ENCODE measurements around the gene FBXO22. TPM values are rescaled to one million over a fixed set of nuclear protein-coding genes. Genes with fewer than 3 reads are reported as not detected.

Gene FBXO22
- total RNA-seq, 4 donors from 2014 or later: 9.9 to 16.7 (median 11.8) TPM

GRCh38 chr15:75929799-75930565 lies 26.3 kb downstream of the FBXO22 start:
- 68 to 76% methylated on average over 5 of the region's 5 CpGs for WGBS, 2 donors
- H3K27me3 ChIP-seq: no peaks in the 10 kb centered on the region
- no peak overlapping the region for H3K4me3 ChIP-seq
- H3K27ac ChIP-seq: no peak overlapping the region
- no peak for DNase-seq (ENCODE audit: low spot score in 2 of 2)
- H3K4me1 ChIP-seq: peaks cover 0 to 7% (median 0%) of the 10 kb centered on the region in 4 donors
- TF ChIP-seq EP300 (IDR thresholded peaks at IDR 0.05): no peak
- TF ChIP-seq CTCF (IDR thresholded peaks at IDR 0.05): no peak
- TF ChIP-seq POLR2A (IDR thresholded peaks at IDR 0.05): no peak
- peaks cover 0 to 52% (median 0%) of the 10 kb centered on the region in 3 donors for H3K36me3 ChIP-seq
- H3K9me3 ChIP-seq: no peaks in the 10 kb centered on the region

GRCh38 chr15:75930866-75931265 lies 27.2 kb downstream of the FBXO22 start:
- Histone ChIP-seq H3K9me3 (no peaks in the 10 kb centered on the region), H3K4me1 (peaks cover 0 to under 1% (median 0%) of the 10 kb centered on the region in 4 donors), H3K36me3 (peaks cover 0 to 58% (median 0%) of the 10 kb centered on the region in 3 donors), H3K27me3 (no peaks in the 10 kb centered on the region), H3K27ac (no peak overlapping the region), H3K4me3 (no peak overlapping the region)
- TF ChIP-seq CTCF (IDR thresholded peaks at IDR 0.05): no peak
- TF ChIP-seq POLR2A (IDR thresholded peaks at IDR 0.05): no peak
- no peak for TF ChIP-seq EP300 (IDR thresholded peaks at IDR 0.05)
- 92 to 94% methylated on average over 2 of the region's 2 CpGs for WGBS, 2 donors
- DNase-seq (ENCODE audit: low spot score in 2 of 2): no peak

GRCh38 chr15:75942464-75942863 lies 38.8 kb downstream of the FBXO22 start:
- Histone ChIP-seq H3K36me3 (peaks cover 0 to 5% (median 0%) of the 10 kb centered on the region in 3 donors), H3K4me1 (no peaks in the 10 kb centered on the region), H3K27me3 (no peaks in the 10 kb centered on the region), H3K9me3 (no peaks in the 10 kb centered on the region), H3K4me3 (no peak overlapping the region), H3K27ac (no peak overlapping the region)
- WGBS, 2 donors: 63 to 68% methylated on average over 3 of the region's 3 CpGs
- no peak for TF ChIP-seq POLR2A (IDR thresholded peaks at IDR 0.05)
- no peak for DNase-seq (ENCODE audit: low spot score in 2 of 2)

- TF ChIP-seq EP300 (IDR thresholded peaks at IDR 0.05) (no peak), POLR2A (IDR thresholded peaks at IDR 0.05) (no peak), CTCF (IDR thresholded peaks at IDR 0.05) (no peak)
- DNase-seq (ENCODE audit: low spot score in 2 of 2): no peak
- Histone ChIP-seq H3K27me3 (no peaks in the 10 kb centered on the region), H3K4me1 (no peaks in the 10 kb centered on the region), H3K36me3 (no peaks in the 10 kb centered on the region), H3K9me3 (no peaks in the 10 kb centered on the region), H3K27ac (no peak overlapping the region), H3K4me3 (no peak overlapping the region)
- 77 to 79% methylated on average over 5 of the region's 5 CpGs for WGBS, 2 donors
Observed at GRCh38 chr15:75943246-75943645, 39.6 kb downstream of the FBXO22 start.

- no peaks in the 10 kb centered on the region for H3K4me1 ChIP-seq
- no peaks in the 10 kb centered on the region for H3K9me3 ChIP-seq
- no peak for DNase-seq (ENCODE audit: low spot score in 2 of 2)
- TF ChIP-seq POLR2A (IDR thresholded peaks at IDR 0.05) (no peak), EP300 (IDR thresholded peaks at IDR 0.05) (no peak), CTCF (IDR thresholded peaks at IDR 0.05) (no peak)
- no peaks in the 10 kb centered on the region for H3K36me3 ChIP-seq
- WGBS, 2 donors: 43 to 65% methylated on average over 1 of the region's 1 CpG
- H3K27ac ChIP-seq: no peak overlapping the region
- H3K27me3 ChIP-seq: no peaks in the 10 kb centered on the region
- H3K4me3 ChIP-seq: no peak overlapping the region
Observed at GRCh38 chr15:75943713-75944215, 40.1 kb downstream of the FBXO22 start.

Measured in tibial nerve (tissue), 4 donors.